KG1 (cell line): ENCODE measurements around the gene CCNY.
"Not testable (repeated sequence)": the region's sequence is repeated elsewhere in the genome, so short reads cannot be mapped to it uniquely, and the experiment has no call there.

ENCODE experiments used
- DNase-seq: peaks from one replicate; lab custom pipeline; 2025; lab: John Stamatoyannopoulos, UW

CCNY gene

GRCh38 chr10:35334297-35334696 lies 2.0 kb upstream of the CCNY start:
- DNase-seq, result no peak

GRCh38 chr10:35335133-35336083 lies 901 bp upstream of the CCNY start:
- DNase-seq, result no peak

GRCh38 chr10:35336921-35337823 lies 863 bp downstream of the CCNY start:
- DNase-seq, result no peak

GRCh38 chr10:35339942-35340341 lies 3.6 kb downstream of the CCNY start:
- DNase-seq, result no peak

- no peak for DNase-seq
Observed at GRCh38 chr10:35340975-35341374, 4.7 kb downstream of the CCNY start.

DNA sequence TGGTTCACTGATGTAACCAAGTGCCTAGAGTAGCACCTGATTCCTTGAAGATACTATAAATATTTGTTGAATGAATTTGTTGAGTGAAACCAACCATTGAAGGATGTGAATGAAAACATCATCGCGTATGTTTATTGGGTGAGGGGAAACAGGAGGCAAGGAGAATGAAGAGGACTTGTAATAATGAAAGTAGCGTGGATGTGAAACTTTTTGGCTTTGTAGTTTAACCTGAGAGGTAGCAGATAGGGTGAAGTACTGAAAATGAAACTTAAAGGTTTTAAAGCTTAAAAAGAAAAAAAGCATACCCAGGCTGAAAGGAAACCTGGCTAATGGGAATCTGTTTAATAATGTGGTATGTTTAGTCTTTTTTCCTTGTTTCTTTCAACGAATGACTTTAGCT lies 5.2 kb downstream of the CCNY start:
- no peak for DNase-seq

DNA sequence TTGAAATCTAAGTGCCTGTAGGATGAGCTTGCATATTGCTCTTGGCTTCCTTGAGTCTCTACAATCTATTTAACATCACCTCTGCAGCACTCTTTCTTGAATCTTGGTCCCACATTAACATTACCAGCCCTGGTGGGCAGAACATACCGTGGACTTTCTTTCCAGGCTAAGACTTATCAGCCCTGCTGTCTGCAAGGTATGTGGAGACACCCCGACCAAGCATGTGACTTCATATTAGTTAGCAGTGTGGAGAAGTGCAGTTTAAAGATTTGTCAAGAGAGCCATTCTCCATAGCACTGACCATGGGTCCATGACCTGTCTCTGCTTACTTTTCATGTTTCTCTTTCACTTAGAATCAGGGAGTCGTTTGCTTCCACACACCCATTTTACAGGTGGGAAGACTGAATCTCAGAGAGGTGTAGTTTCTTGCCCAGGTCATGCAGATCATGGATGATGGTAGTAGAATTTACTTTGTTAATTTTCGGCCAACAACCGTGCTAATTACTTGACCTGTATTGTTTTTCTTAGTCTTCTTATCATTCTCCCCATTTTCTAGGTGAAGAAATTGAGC lies 6.0 kb downstream of the CCNY start:
- DNase-seq, result no peak

GRCh38 chr10:35343739-35344138 lies 7.4 kb downstream of the CCNY start:
- no peak for DNase-seq

DNA sequence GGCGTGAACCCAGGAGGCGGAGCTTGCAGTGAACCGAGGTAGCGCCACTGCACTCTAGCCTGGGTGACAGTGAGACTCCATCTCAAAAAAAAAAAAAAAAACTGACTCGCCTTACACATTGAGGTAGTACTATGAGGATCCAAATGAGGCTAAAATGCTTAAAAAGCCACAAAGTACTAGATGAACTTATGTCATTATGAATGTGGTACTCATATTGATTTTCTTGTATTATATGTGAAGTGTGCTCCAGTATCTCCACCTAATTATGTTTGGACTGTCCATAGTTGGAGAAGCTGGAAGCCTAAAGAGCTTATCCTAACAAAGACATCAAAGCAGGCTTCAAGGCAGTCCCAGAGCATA lies 9.1 kb downstream of the CCNY start:
- no peak for DNase-seq

DNA sequence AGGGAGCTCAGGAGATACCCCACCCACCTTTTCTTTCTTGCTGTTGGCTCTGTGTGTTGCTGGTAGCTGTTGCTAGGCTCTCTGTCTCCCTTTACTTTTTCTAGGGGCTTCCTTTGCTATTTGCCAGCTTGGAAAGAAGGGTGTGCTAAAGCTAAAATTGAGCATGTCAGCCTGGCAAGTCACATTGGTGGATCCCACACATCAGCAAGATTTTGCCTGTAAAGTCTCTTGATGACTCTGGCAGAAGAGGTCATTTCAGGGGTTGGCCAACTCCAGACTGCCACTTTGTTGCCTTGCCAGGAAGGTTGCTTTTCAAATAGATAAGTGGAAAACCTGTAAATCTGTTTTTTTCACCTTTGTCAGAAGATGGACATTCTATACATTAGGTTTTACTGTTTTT lies 9.9 kb downstream of the CCNY start:
- no peak for DNase-seq

GRCh38 chr10:35347121-35347562 lies 10.8 kb downstream of the CCNY start:
- no peak for DNase-seq

DNA sequence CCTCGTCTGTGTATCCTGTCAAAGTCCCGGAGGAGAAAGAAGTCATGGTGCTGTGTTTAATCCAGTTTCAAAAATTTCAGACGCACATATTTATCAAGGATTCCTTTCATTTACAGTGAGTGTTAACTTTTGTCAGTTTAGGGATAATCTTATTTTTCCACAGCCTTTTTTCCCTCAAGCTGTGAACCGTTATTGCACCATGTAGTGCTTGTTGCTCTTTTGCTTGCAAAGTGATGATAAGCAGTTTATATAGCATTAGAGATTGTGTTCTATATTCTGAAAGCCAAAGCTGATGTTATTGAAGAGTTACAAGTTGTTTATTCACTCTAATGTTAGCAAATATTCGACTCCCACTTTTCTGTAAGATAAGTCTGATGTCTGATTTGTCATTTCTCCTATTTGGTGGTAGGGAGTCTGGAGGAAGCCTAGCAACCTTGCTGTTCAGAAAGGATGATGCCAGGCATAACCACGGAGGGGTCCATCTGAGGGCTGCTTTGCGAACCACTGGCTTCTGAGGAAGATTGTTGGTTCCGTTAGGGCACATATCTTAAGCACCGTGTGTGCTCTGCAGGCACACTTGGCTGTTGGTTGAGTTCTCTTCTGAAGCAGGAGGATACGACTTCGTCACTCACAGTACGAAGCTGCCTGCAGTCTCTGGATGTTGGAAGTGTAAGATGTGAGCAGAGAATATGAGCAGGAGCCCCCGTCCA lies 11.7 kb downstream of the CCNY start:
- DNase-seq, result no peak

DNA sequence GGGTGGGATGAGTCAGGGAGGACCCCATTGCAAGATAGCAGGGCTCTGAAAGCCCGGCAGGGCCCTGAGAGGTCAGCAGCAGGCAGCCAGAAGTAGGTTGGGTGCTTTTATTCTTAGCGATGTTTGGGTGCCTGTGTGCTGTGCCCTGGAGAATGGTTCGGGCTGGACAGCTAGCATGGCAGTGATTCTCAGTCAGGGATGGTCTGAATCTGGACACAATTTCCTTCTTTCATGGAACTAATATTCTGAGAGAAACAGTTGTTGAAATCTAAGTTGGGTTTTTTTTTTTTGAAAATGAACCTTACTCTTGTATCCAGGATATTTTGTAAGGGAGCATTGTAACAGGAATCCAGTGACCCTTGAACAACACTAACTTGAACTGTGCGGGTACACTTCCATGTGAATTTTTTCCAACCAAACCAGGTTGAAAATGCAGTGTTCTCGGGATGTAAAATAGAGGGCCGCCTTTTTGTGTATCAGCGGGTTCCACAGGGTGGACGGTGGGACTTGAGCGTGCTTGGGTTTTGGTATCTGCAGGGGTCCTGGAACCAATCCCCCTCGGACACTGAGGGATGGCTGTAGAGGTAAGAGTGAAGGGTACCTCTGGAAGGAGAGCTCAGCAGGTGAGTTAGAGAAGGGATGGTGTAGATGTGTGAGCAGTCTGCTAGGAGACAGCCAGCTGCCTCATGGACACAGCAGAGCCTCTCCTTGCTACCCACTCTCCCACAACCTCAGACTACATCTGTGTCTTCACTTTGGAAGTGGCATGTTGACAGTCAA lies 12.5 kb downstream of the CCNY start:
- no peak for DNase-seq

DNA sequence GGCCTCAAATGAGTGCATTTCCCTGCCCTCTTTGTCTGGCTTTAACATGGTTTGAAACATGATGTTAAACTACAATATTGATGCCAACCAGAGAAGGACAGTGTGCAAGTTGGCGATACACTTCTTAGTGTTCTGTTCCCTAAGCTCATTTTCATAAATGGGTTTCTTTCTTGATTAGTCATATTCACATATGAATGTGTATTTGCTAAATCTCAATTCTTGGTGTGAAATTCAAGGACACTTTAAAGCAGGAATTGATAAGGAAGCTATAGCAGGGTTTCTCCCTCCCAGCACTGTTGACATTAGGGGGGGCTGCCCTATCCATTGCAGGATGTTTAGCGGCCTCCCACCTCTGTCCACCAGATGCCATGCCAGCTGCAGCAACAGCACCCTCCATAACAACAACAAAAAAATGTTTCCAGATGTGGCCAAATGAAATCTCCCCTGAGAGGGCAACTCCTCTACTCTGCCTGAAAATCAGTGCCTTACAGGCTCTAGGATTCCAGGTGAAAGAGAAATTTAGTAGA lies 13.1 kb downstream of the CCNY start:
- DNase-seq, result no peak

GRCh38 chr10:35351021-35351420 lies 14.7 kb downstream of the CCNY start:
- DNase-seq, result no peak

DNA sequence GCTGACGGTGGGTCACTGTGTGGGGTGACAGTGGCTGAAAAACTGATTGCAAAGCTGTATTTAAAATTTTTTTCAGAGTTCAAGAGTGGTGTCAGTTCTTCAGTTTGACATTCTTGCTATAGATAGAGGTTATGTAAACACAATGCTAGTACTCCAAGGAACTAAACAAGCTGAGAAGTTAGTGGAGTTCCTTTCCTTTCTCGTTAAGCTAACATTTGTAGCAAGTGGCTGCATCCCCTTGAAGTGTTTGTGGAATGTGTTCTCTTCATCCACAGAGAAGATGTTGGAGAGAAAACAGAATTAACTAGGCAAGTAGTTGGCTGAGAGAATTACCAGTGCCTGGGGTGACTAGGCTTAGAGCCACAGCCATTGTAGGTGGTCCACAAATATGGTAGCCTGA lies 15.8 kb downstream of the CCNY start:
- DNase-seq, result no peak

DNA sequence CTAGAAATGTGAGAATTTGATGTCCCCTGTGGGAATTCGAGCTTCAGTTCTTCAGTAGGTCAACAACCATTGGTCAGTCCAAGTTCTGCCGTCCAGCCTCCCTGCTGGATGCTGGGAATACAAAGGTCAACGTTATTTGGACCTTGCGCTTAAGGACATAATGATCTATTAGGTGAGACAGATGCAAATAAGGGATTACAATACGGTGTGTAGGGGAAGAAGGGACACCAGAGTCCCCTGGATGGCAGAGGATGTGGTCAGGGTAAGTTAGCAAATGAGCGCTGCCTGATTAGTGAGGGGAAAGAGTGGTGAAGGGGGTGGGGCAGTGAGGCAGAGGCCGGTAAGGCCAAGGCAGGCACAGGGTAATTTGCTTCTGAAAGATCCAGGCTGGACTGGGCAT lies 16.2 kb downstream of the CCNY start:
- no peak for DNase-seq

DNA sequence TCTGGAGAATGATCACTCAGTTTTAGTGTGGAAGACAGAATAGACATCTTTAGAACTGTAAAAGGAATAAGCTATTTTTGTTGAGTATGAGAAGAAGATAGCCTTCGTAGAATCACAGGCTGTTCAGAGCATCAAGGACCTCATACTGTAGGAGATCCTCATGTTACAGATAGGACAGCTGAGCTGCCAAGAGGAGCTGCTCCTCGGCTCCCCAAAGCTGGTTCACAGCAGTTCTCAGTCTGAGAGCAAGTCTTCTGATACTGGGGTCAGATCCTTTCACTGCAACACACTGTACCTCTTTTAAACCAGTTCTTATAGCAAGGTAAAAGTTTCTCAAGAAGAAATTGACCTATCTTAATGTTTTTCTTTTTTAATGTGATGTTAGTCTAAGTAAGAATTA lies 17.1 kb downstream of the CCNY start:
- DNase-seq, result no peak

DNA sequence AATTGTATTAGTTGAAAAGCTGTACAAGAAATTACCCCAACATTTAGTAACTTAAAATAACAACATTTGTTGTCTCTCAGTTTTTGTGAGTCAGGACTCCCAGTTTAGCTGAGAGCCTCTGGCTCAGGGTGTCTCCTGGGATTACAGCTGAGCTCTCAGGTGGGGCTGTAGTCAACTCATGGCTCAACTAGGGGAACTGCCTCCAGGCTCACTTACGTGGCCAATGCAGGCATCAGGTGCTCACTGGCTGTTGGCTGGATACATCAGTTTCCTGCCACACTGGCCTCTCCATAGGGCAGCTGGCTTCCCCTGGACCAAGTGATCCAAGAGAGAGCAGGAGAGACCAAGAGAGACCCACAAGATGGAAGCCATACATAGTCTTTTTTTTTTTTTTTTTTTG lies 17.5 kb downstream of the CCNY start:
- DNase-seq, result no peak

GRCh38 chr10:35354257-35354656 lies 17.9 kb downstream of the CCNY start:
- DNase-seq, result not testable (repeated sequence)
